SK-N-SH (cell line): Measurements from ENCODE around the gene TNFAIP1.

ENCODE experiments used
- CTCF ChIP-seq: fragments of 200-600 bp; sonication (generic); IDR thresholded peaks from 2 replicates; pipeline ENCODE4 v1.6.1; 2017; ENCODE audit warnings: antibody characterized with exemption, mild to moderate bottlenecking, moderate library complexity
- EZH2phosphoT487 ChIP-seq: fragments of 200-600 bp; sonication (generic); IDR thresholded peaks from 2 replicates; pipeline ENCODE4 v1.6.1; 2017; ENCODE audit warnings: low read depth, mixed run types, mild to moderate bottlenecking, antibody characterized with exemption, moderate library complexity, borderline replicate concordance
- MAX ChIP-seq: IDR thresholded peaks from 2 replicates; pipeline ENCODE4 v1.4.0; 2012; ENCODE audit warnings: low read depth
- MXI1 ChIP-seq: IDR thresholded peaks from 2 replicates; pipeline ENCODE4 v1.6.1; 2012; ENCODE audit warnings: mild to moderate bottlenecking, low read depth, low read length, improper control_type of control experiment
- RAD21 ChIP-seq: IDR thresholded peaks from 2 replicates; pipeline ENCODE4 v1.6.1; 2012; ENCODE audit warnings: mild to moderate bottlenecking, low read length
- REST ChIP-seq: IDR thresholded peaks from 2 replicates; pipeline ENCODE4 v1.6.1; 2012; ENCODE audit warnings: mild to moderate bottlenecking, low read depth, low read length, moderate library complexity
- USF2 ChIP-seq: fragments of 150-350 bp; IDR thresholded peaks from 2 replicates; pipeline ENCODE4 v1.6.1; 2017; ENCODE audit warnings: antibody characterized with exemption, low read length, low read depth, borderline replicate concordance

- TF ChIP-seq CTCF (no peak), USF2 (no peak), MXI1 (no peak), REST (no peak), MAX (peak; percentile 58; the same call in 1 of the 2 replicates), RAD21 (no peak), EZH2phosphoT487 (no peak)
These were observed 11.8 kb downstream of the TNFAIP1 start for GRCh38 chr17:28347261-28347891.
